Activated T-cell treated with anti-CD3 and anti-CD28 coated beads, Interleukin-2, amount 50 U/mL, for 72 hours (primary cell): ENCODE results near the gene ADCY10. TPM values are rescaled to one million over a fixed set of nuclear protein-coding genes. Genes with fewer than 3 reads are reported as not detected.
A peak's percentile ranks its signal among the peaks of the same experiment; 100 is the strongest.

Experiments used
- ATAC-seq, 2 donors: fragments of 150-1000 bp; cut with Tn5 transposase; replicated peaks in 1 of 2; 2 replicates each; pipeline ENCODE4 v1.10.0; 2021; ENCODE audit warnings: moderate library complexity in 2 of 2, mild to moderate bottlenecking in 1 of 2
- DNase-seq, 2 donors: peaks; one replicate each; pipeline ENCODE4 v3.0.0; 2021 to 2022; ENCODE audit warnings: mixed read lengths in 1 of 2
- H3K27ac Mint-ChIP-seq: one replicate; pipeline ENCODE4 v1.8.0; 2022; ENCODE audit warnings: mild to moderate bottlenecking, moderate library complexity, mixed read lengths
- H3K27me3 Mint-ChIP-seq: one replicate; pipeline ENCODE4 v1.8.0; 2022; ENCODE audit warnings: low read depth, mixed read lengths
- H3K36me3 Mint-ChIP-seq, 2 donors: one replicate each; pipeline ENCODE4 v1.8.0; 2022; ENCODE audit warnings: mixed read lengths in 2 of 2, mild to moderate bottlenecking in 1 of 2; ENCODE audit not compliant: insufficient read depth in 2 of 2
- H3K4me1 Mint-ChIP-seq: one replicate; pipeline ENCODE4 v1.8.0; 2022; ENCODE audit warnings: low read depth, mixed read lengths
- H3K4me3 Mint-ChIP-seq, 2 donors: one replicate each; pipeline ENCODE4 v1.8.0; 2022; ENCODE audit warnings: mild to moderate bottlenecking in 2 of 2, mixed read lengths in 2 of 2, moderate library complexity in 2 of 2
- H3K9me3 Mint-ChIP-seq, 2 donors: one replicate each; pipeline ENCODE4 v1.8.0; 2022; ENCODE audit warnings: mixed read lengths in 2 of 2
- total RNA-seq, 2 donors: library from RNA; stranded (reverse); gene quantifications; one replicate each; pipeline ENCODE4 v1.2.3, GENCODE V29; 2022

ADCY10 gene
- total RNA-seq, 2 donors from 2014 or later = 0.07 to 0.12 TPM

DNA sequence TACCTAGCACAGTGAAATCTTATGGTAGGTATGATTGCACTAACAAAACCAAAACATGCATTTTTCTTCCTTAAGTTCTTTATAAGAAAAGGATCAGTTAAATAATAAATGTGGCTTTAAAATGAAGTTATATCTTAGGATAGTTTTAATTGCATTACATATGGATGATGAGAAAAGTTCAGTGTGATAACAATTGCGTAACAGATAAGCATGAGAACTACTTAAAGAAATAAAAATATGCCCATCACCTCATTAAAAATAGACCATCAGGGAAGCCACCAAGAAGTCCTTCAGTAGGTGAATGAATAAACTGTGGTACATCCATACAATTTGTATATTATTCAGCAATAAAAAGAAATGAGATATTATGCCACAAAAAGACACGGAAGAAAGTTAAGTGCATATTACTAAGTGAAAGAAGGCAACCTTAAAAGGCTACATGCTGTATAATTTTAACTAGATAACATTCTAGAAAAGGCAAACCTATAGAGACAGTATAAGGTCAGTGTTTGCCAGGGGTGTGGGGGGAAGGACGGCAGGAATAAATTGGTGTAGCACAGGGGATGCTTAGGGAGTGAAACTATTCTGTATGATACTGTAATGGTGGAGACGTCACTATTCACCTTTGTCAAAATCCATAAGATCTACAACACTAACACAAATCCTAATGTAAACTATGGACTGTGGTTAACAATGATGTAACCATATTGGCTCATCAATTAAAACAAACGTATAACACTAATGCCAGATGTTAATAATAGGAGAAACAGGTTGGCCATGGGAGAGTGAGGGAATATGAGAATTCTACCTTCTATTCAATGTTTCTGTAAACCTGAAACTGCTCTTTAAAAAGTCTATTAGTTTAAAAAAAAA lies 149.2 kb downstream of the ADCY10 start:
- no peak overlapping the region for H3K4me3 Mint-ChIP-seq
- peaks cover 24% of the 10 kb centered on the region for H3K4me1 Mint-ChIP-seq
- H3K27ac Mint-ChIP-seq = no peak overlapping the region
- no peak for ATAC-seq
- H3K9me3 Mint-ChIP-seq = no peaks in the 10 kb centered on the region
- H3K36me3 Mint-ChIP-seq = peaks cover 7 to 9% of the 10 kb centered on the region in 2 donors
- H3K27me3 Mint-ChIP-seq = no peaks in the 10 kb centered on the region
- no peak for DNase-seq

DNA sequence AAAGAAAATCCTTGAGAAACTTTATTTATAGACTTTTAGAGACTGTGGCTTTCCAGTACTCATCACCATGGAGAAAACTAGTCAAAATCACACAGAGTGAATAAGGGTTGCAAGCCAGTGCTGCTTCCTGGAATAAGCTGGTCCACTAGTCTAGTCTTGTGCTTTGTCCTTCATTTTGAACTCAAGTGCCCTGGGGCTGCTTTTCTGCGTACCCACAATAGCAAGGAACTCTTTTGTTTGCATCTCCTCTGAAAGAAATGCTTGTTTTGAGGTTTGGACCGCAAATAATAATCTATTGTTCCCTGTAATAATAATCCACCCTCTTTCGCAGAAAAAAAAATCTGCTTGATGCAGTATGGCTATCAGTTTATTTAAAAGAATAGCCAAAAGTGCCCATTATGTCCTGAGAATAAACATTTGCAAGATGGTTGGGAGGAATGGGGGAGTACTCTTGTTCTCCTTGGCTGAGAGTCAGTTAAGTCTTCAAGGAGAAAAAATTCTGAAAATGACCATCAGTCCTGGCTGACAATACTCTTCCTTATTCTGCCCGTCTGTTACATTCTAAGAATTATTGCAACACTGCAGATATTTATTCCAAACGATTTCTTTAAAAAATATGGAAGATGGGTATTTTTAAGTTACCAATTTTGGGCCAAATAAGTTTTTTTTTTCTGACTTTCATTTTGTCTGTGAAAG lies 150.3 kb downstream of the ADCY10 start:
- no peaks in the 10 kb centered on the region for H3K9me3 Mint-ChIP-seq
- DNase-seq = no peak
- no peaks in the 10 kb centered on the region for H3K27me3 Mint-ChIP-seq
- H3K27ac Mint-ChIP-seq = no peak overlapping the region
- no peak overlapping the region for H3K4me3 Mint-ChIP-seq
- peaks cover 5 to 7% of the 10 kb centered on the region in 2 donors for H3K36me3 Mint-ChIP-seq
- no peak for ATAC-seq
- peaks cover 24% of the 10 kb centered on the region for H3K4me1 Mint-ChIP-seq

DNA sequence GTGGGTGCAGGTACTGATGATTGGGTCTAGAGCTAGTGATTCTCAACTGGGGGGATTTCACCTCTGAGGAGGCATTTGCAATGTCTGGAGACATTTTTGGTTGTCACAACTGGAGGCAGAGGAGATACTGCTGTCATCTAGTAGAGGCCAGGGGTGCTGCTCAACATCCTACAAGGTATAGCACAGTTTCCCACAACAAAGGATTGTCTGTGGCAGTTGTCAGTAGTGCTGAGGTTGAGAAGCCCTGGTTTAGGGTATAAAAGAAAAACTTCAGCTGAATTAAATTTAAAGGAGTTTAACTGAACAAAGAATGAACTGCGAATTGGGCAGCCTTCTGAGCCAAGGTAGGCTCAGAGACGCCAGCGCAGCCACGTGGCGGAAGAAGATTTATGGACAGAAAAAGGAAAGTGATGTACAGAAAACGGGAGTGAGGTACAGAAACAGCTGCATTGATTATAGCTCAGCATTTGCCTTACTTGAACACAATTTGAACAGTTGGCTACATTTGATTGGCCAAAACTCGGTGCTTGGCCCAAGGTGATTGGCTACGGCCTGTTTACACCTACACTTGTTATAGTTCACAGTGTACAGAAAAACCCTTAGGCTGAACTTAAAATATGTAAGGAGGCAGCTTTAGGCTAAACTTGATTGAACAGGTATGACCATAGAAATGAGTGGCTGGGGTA lies 151.7 kb downstream of the ADCY10 start:
- Mint-ChIP-seq H3K9me3 (no peaks in the 10 kb centered on the region), H3K27ac (peak overlapping the region; percentile 30), H3K4me1 (peaks cover 24% of the 10 kb centered on the region), H3K36me3 (peaks cover 0 to 2% of the 10 kb centered on the region in 2 donors), H3K4me3 (peak overlapping the region; percentile 31 to 47), H3K27me3 (no peaks in the 10 kb centered on the region)
- DNase-seq (peak; percentile 5 to 15), ATAC-seq (peak; percentile 74 to 86)

DNA sequence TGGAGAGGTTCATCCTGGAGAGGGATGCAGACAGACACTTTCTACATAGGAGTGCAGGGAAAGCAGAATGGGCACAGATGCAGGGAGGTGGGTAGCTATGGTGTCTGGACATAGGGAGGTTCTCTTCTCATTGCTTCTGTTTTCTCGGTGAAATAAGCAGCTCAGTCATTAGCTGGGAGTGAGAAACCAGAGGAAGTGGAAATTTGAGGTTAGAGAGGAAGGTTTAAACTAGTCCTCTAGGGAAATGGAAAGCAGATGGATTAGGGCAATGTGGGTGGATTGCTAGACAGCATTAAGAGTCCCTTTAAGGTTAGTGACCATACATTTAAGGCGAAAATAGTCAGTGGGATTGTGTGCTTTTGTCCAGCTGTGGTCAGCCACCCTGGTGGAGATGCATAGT lies 152.5 kb downstream of the ADCY10 start:
- H3K4me3 Mint-ChIP-seq = no peak overlapping the region
- H3K27me3 Mint-ChIP-seq = no peaks in the 10 kb centered on the region
- no peak overlapping the region for H3K27ac Mint-ChIP-seq
- DNase-seq = no peak
- peaks cover 30% of the 10 kb centered on the region for H3K4me1 Mint-ChIP-seq
- H3K9me3 Mint-ChIP-seq = no peaks in the 10 kb centered on the region
- no peak for ATAC-seq
- H3K36me3 Mint-ChIP-seq = no peaks in the 10 kb centered on the region

Other genes starting within 250 kb of the ADCY10 start
- gene MPZL1, start 192.2 kb downstream of the ADCY10 start, total RNA-seq = 10 to 100 TPM; 17.2 to 20.9 TPM
- gene DCAF6, start 22.5 kb upstream of the ADCY10 start, total RNA-seq = 10 to 100 TPM; 33.2 to 35.0 TPM
- 10 to 100 TPM; 66.3 to 71.6 TPM for gene MPC2, start 22.9 kb upstream of the ADCY10 start, total RNA-seq
- gene GPR161, start 222.8 kb upstream of the ADCY10 start, total RNA-seq = 1 to 10 TPM; 1.4 to 4.5 TPM